ENCODE results near the gene ADGRV1.

GRCh38 chr5:90956511-90957097 lies 398.0 kb downstream of the ADGRV1 start:
- TF ChIP-seq ZBTB7A (IDR thresholded peaks at IDR 0.05; ENCODE audit: borderline replicate concordance, control insufficient read depth, low read depth, low read length) (no peak), POLR2A (conservative IDR thresholded peaks at IDR 0.05) (no peak), NR1H2 (CRISPR knock-in tag; IDR thresholded peaks at IDR 0.05) (no peak), CBX8 (IDR thresholded peaks at IDR 0.05; ENCODE audit: borderline replicate concordance, extremely low read depth, low read depth, low read length, poor library complexity, severe bottlenecking) (no peak), EP300 (IDR thresholded peaks at IDR 0.05; ENCODE audit: low read length) (no peak), ZNF263 (CRISPR knock-in tag; IDR thresholded peaks at IDR 0.05; ENCODE audit: borderline replicate concordance) (no peak), MYC (IDR thresholded peaks at IDR 0.05; ENCODE audit: low read depth, low read length) (no peak), MYC (CRISPR knock-in tag; IDR thresholded peaks at IDR 0.05; ENCODE audit: borderline replicate concordance, low read depth) (no peak), LEF1 (IDR thresholded peaks at IDR 0.05) (no peak), HNRNPL (IDR thresholded peaks at IDR 0.05; ENCODE audit: low read depth, low read length) (no peak)
- TF ChIP-seq, protein P1, sequence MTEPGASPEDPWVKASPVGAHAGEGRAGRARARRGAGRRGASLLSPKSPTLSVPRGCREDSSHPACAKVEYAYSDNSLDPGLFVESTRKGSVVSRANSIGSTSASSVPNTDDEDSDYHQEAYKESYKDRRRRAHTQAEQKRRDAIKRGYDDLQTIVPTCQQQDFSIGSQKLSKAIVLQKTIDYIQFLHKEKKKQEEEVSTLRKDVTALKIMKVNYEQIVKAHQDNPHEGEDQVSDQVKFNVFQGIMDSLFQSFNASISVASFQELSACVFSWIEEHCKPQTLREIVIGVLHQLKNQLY (CRISPR knock-in tag; conservative IDR thresholded peaks at IDR 0.05): no peak
- TF ChIP-seq, protein P2, sequence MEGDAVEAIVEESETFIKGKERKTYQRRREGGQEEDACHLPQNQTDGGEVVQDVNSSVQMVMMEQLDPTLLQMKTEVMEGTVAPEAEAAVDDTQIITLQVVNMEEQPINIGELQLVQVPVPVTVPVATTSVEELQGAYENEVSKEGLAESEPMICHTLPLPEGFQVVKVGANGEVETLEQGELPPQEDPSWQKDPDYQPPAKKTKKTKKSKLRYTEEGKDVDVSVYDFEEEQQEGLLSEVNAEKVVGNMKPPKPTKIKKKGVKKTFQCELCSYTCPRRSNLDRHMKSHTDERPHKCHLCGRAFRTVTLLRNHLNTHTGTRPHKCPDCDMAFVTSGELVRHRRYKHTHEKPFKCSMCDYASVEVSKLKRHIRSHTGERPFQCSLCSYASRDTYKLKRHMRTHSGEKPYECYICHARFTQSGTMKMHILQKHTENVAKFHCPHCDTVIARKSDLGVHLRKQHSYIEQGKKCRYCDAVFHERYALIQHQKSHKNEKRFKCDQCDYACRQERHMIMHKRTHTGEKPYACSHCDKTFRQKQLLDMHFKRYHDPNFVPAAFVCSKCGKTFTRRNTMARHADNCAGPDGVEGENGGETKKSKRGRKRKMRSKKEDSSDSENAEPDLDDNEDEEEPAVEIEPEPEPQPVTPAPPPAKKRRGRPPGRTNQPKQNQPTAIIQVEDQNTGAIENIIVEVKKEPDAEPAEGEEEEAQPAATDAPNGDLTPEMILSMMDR (IDR thresholded peaks at IDR 0.05 in 2 of 3, conservative IDR thresholded peaks at IDR 0.05 in 1 of 3; ENCODE audit: insufficient read depth in 2 of 3, low read depth in 1 of 3, low read length in 3 of 3): no peak

Measured in K562 (cell line).